CD14-positive monocyte (primary cell): ENCODE data around the gene TMEM205. TPM values are rescaled to one million over a fixed set of nuclear protein-coding genes. Genes with fewer than 3 reads are reported as not detected.

ENCODE experiments used
- DNase-seq, 3 donors: peaks; one replicate each; pipeline ENCODE4 v3.0.0-alpha.2; 2011 to 2022
- H2AFZ ChIP-seq: 2 replicates; pipeline ENCODE4 v1.6.0; 2012; ENCODE audit warnings: mild to moderate bottlenecking, low read depth, low read length, inconsistent platforms; ENCODE audit not compliant: insufficient read depth, poor library complexity, severe bottlenecking
- H3K27ac ChIP-seq, 2 donors: 1 replicate in 1 of 2; 2 replicates in 1 of 2; pipeline ENCODE4 v1.5.1; 2012 to 2013; ENCODE audit warnings: low read length in 2 of 2, control low read depth in 1 of 2, inconsistent platforms in 1 of 2, low read depth in 1 of 2, mild to moderate bottlenecking in 1 of 2
- H3K27me3 ChIP-seq, 2 donors: one replicate each; pipeline versions ENCODE4 v1.6.0 to v1.6.1; 2011 to 2013; ENCODE audit warnings: low read length in 2 of 2; ENCODE audit not compliant: control insufficient read depth in 2 of 2, insufficient read depth in 2 of 2
- H3K36me3 ChIP-seq, 2 donors: replicated peaks in 1 of 2; 1 replicate in 1 of 2; 2 replicates in 1 of 2; pipeline versions ENCODE4 v1.5.1 to v1.6.1; 2012 to 2013; ENCODE audit warnings: low read length in 2 of 2, control low read depth in 1 of 2, inconsistent platforms in 1 of 2, mild to moderate bottlenecking in 1 of 2; ENCODE audit not compliant: insufficient read depth in 2 of 2, control insufficient read depth in 1 of 2
- H3K4me1 ChIP-seq, 2 donors: 1 replicate in 1 of 2; 2 replicates in 1 of 2; pipeline versions ENCODE4 v1.5.1 to v1.6.1; 2012 to 2013; ENCODE audit warnings: low read length in 2 of 2, control low read depth in 1 of 2, inconsistent platforms in 1 of 2, mild to moderate bottlenecking in 1 of 2, moderate library complexity in 1 of 2; ENCODE audit not compliant: insufficient read depth in 2 of 2, control insufficient read depth in 1 of 2
- H3K4me2 ChIP-seq: replicated peaks from 2 replicates; pipeline ENCODE3; 2012; ENCODE audit warnings: low read length, moderate library complexity, mild to moderate bottlenecking; ENCODE audit not compliant: poor library complexity, severe bottlenecking; ENCODE audit errors: extremely low read depth
- H3K4me3 ChIP-seq, 3 experiments: fragments of 200-600 bp in 1 of 3; sonication (generic) in 1 of 3; replicated peaks in 1 of 3; 1 replicate in 2 of 3; 2 replicates in 1 of 3; pipeline ENCODE4 v1.5.1; 2011 to 2013; ENCODE audit warnings: low read length in 3 of 3, mild to moderate bottlenecking in 3 of 3, control low read depth in 2 of 3, low read depth in 2 of 3, inconsistent platforms in 1 of 3, moderate library complexity in 1 of 3
- H3K79me2 ChIP-seq: 2 replicates; pipeline ENCODE4 v1.6.0; 2012; ENCODE audit warnings: mild to moderate bottlenecking, control low read depth, inconsistent platforms, low read length, moderate library complexity; ENCODE audit not compliant: insufficient read depth
- H3K9ac ChIP-seq: 2 replicates; pipeline ENCODE4 v1.6.0; 2017; ENCODE audit warnings: low read length, mild to moderate bottlenecking; ENCODE audit not compliant: insufficient read depth, poor library complexity, severe bottlenecking
- H3K9me3 ChIP-seq, 2 donors: replicated peaks in 1 of 2; 1 replicate in 1 of 2; 2 replicates in 1 of 2; pipeline versions ENCODE4 v1.5.1 to v1.6.1; 2012 to 2013; ENCODE audit warnings: low read length in 2 of 2, control low read depth in 1 of 2; ENCODE audit not compliant: control insufficient read depth in 1 of 2, insufficient read depth in 1 of 2
- H4K20me1 ChIP-seq: 2 replicates; pipeline ENCODE4 v1.6.0; 2012; ENCODE audit warnings: mild to moderate bottlenecking, low read length, control low read depth, moderate library complexity; ENCODE audit not compliant: insufficient read depth
- H3K27ac Mint-ChIP-seq, 7 donors: one replicate each; pipeline ENCODE4 v1.8.0; 2020; ENCODE audit warnings: mild to moderate bottlenecking in 7 of 7, mixed read lengths in 7 of 7, moderate library complexity in 6 of 7, inconsistent platforms in 2 of 7
- H3K27me3 Mint-ChIP-seq, 3 donors: one replicate each; pipeline ENCODE4 v1.8.0; 2021 to 2022; ENCODE audit warnings: low read depth in 3 of 3, mild to moderate bottlenecking in 3 of 3, mixed read lengths in 3 of 3, moderate library complexity in 3 of 3, inconsistent platforms in 1 of 3
- H3K36me3 Mint-ChIP-seq, 2 donors: one replicate each; pipeline ENCODE4 v1.8.0; 2020; ENCODE audit warnings: mixed read lengths in 2 of 2, inconsistent platforms in 1 of 2, mild to moderate bottlenecking in 1 of 2
- H3K4me1 Mint-ChIP-seq: one replicate; pipeline ENCODE4 v1.8.0; 2020; ENCODE audit warnings: mild to moderate bottlenecking, mixed read lengths
- H3K4me3 Mint-ChIP-seq, 2 donors: one replicate each; pipeline ENCODE4 v1.8.0; 2020; ENCODE audit warnings: mild to moderate bottlenecking in 2 of 2, mixed read lengths in 2 of 2, moderate library complexity in 1 of 2
- H3K9me3 Mint-ChIP-seq, 7 donors: one replicate each; pipeline ENCODE4 v1.8.0; 2020 to 2022; ENCODE audit warnings: mixed read lengths in 7 of 7, mild to moderate bottlenecking in 6 of 7, moderate library complexity in 6 of 7, inconsistent platforms in 2 of 7
- WGBS: methylation state at CpG from one replicate; pipeline ENCODE4 v1.1.5; 2013; ENCODE audit warnings: missing lambda C conversion rate; ENCODE audit not compliant: insufficient coverage; 5-methylcytosine and 5-hydroxymethylcytosine counted together
- intact Hi-C, 2 donors: fragments of 100-400 bp; cut with micrococcal nuclease; formaldehyde crosslinking; loops; one replicate each; pipeline versions ENCODE4 v1.15.0 to v1.15.1; 2023
- polyA plus RNA-seq, 3 donors: library from polyadenylated mRNA; depleted of rRNA in 1 of 3; unstranded in 2 of 3; stranded (reverse) in 1 of 3; fragments of 300-500 nt in 2 of 3; fragments of >200 nt in 1 of 3; fragmentation: Illumina TruSeq in 2 of 3; gene quantifications; 1 replicate in 2 of 3; 2 replicates in 1 of 3; pipeline ENCODE4 v1.2.3, GENCODE V29; 2012 to 2021
- TF ChIP-seq, protein P1 (sequence below): fragments of 200-600 bp; IDR thresholded peaks from one replicate; pipeline ENCODE4 v1.8.0; 2022; ENCODE audit warnings: antibody characterized with exemption, mild to moderate bottlenecking

TMEM205 gene
- polyA plus RNA-seq, 3 donors: 252 to 335 (median 263) TPM

DNA sequence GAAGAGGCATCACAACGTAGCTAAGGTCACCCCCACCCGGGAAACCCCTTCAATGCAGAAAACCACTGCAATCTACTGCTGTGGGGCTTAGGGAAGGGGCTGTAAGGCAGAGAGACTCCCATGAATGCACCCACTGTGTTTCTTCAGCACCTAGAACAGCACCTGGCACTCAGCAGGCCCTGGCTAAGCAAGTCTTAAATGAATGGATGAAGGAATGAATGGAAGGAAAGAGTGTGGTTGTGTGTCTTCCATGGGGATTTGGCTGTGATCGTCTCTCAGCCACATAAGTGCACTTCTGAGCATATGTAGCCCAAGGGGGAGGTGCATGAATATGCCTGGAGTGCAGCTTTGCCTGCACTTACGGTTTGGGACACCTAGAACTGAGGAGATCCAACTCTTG is 3.1 kb upstream of the TMEM205 start:
- Mint-ChIP-seq H3K27me3 (peaks cover 0 to 4% (median 0%) of the 10 kb centered on the region in 3 donors), H3K4me1 (peaks cover 32% of the 10 kb centered on the region), H3K27ac (no peak overlapping the region), H3K9me3 (peaks cover 9 to 12% (median 10%) of the 10 kb centered on the region in 7 donors), H3K4me3 (no peak overlapping the region), H3K36me3 (peaks cover 24 to 34% of the 10 kb centered on the region in 2 donors)
- DNase-seq: no peak
- intact Hi-C loops: no loop called here
- no peak overlapping the region for H3K9ac ChIP-seq
- H3K36me3 ChIP-seq: peaks cover 0 to 16% of the 10 kb centered on the region in 2 donors
- H3K4me3 ChIP-seq: no peak overlapping the region
- no peak overlapping the region for H3K4me2 ChIP-seq
- TF ChIP-seq, protein P1, sequence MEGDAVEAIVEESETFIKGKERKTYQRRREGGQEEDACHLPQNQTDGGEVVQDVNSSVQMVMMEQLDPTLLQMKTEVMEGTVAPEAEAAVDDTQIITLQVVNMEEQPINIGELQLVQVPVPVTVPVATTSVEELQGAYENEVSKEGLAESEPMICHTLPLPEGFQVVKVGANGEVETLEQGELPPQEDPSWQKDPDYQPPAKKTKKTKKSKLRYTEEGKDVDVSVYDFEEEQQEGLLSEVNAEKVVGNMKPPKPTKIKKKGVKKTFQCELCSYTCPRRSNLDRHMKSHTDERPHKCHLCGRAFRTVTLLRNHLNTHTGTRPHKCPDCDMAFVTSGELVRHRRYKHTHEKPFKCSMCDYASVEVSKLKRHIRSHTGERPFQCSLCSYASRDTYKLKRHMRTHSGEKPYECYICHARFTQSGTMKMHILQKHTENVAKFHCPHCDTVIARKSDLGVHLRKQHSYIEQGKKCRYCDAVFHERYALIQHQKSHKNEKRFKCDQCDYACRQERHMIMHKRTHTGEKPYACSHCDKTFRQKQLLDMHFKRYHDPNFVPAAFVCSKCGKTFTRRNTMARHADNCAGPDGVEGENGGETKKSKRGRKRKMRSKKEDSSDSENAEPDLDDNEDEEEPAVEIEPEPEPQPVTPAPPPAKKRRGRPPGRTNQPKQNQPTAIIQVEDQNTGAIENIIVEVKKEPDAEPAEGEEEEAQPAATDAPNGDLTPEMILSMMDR: no peak
- H3K79me2 ChIP-seq: peaks cover 32% of the 10 kb centered on the region
- H3K27ac ChIP-seq: no peak overlapping the region
- H3K4me1 ChIP-seq: peaks cover 23 to 32% of the 10 kb centered on the region in 2 donors
- WGBS: 100% methylated on average over 2 of the region's 4 CpGs
- H3K27me3 ChIP-seq: no peaks in the 10 kb centered on the region
- peaks cover 4 to 11% of the 10 kb centered on the region in 2 donors for H3K9me3 ChIP-seq
- H2AFZ ChIP-seq: no peak overlapping the region
- H4K20me1 ChIP-seq: no peaks in the 10 kb centered on the region

GRCh38 chr19:11347546-11348039 is 1.5 kb upstream of the TMEM205 start:
- no peak overlapping the region for H3K9ac ChIP-seq
- Mint-ChIP-seq H3K27me3 (peaks cover 0 to 2% (median 0%) of the 10 kb centered on the region in 3 donors), H3K36me3 (peaks cover 19 to 31% of the 10 kb centered on the region in 2 donors), H3K4me1 (peaks cover 38% of the 10 kb centered on the region), H3K9me3 (peaks cover 9 to 12% (median 10%) of the 10 kb centered on the region in 7 donors), H3K27ac (peak overlapping the region; percentile 60 to 99 (median 98)), H3K4me3 (no peak overlapping the region)
- TF ChIP-seq, protein P1: no peak
- no peaks in the 10 kb centered on the region for H3K27me3 ChIP-seq
- no peak for DNase-seq
- H3K4me1 ChIP-seq: peaks cover 34 to 46% of the 10 kb centered on the region in 2 donors
- H4K20me1 ChIP-seq: no peaks in the 10 kb centered on the region
- no peak overlapping the region for H3K4me3 ChIP-seq
- peak overlapping the region in 1 of 2 donors; percentile 98 for H3K27ac ChIP-seq
- H3K4me2 ChIP-seq: no peak overlapping the region
- intact Hi-C loops: loop anchor here (2.0 kb wide), 2 partner anchors 25 to 55 kb away; no protein-coding TSS in a partner anchor
- H3K9me3 ChIP-seq: peaks cover 4 to 11% of the 10 kb centered on the region in 2 donors
- H2AFZ ChIP-seq: no peak overlapping the region
- WGBS: 92% methylated on average over 5 of the region's 7 CpGs
- peaks cover 2 to 19% of the 10 kb centered on the region in 2 donors for H3K36me3 ChIP-seq
- H3K79me2 ChIP-seq: peaks cover 48% of the 10 kb centered on the region
